Fibroblast of the aortic adventitia (primary cell): ENCODE measurements around the gene PFKM. TPM values are rescaled to one million over a fixed set of nuclear protein-coding genes. Genes with fewer than 3 reads are reported as not detected.

ENCODE experiments used
- DNase-seq: peaks from one replicate; pipeline ENCODE4 v3.0.0-alpha.2; 2010; ENCODE audit warnings: low read depth
- H3K4me3 ChIP-seq: 2 replicates; pipeline ENCODE4 v1.5.1; 2011; ENCODE audit warnings: low read depth, mild to moderate bottlenecking, control low read depth, low read length, moderate library complexity
- total RNA-seq: library from RNA; depleted of rRNA; stranded (reverse); fragments of >200 nt; gene quantifications from 2 replicates; pipeline ENCODE4 v1.2.3, GENCODE V29; 2012; ENCODE audit warnings: low replicate concordance
- TF ChIP-seq, protein P1 (sequence below): IDR thresholded peaks from 2 replicates; pipeline ENCODE4 v1.5.1; 2011; ENCODE audit warnings: mild to moderate bottlenecking, low read length, control low read depth, inconsistent platforms; ENCODE audit not compliant: insufficient read depth

PFKM gene
- total RNA-seq, 1 donor = 50.5 TPM

DNA sequence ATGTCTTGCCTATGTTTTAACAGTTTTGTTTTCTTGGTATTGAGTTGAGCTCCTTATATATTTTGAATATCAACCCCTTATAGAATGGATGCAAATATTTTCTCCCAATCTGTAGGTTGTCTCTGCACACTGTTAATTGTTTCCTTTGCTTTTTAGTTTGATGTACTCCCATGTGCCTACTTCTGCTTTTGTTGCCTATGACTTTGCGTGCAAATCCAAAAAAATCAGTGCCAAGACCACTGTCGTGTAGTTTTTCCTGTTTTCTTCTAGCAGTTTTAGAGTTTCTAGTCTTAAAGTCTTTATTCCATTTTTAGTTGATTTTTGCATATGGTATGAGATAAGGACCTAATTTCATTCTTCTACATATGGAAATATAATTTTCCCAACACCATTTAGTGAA lies 42.1 kb upstream of the PFKM start:
- TF ChIP-seq, protein P1, sequence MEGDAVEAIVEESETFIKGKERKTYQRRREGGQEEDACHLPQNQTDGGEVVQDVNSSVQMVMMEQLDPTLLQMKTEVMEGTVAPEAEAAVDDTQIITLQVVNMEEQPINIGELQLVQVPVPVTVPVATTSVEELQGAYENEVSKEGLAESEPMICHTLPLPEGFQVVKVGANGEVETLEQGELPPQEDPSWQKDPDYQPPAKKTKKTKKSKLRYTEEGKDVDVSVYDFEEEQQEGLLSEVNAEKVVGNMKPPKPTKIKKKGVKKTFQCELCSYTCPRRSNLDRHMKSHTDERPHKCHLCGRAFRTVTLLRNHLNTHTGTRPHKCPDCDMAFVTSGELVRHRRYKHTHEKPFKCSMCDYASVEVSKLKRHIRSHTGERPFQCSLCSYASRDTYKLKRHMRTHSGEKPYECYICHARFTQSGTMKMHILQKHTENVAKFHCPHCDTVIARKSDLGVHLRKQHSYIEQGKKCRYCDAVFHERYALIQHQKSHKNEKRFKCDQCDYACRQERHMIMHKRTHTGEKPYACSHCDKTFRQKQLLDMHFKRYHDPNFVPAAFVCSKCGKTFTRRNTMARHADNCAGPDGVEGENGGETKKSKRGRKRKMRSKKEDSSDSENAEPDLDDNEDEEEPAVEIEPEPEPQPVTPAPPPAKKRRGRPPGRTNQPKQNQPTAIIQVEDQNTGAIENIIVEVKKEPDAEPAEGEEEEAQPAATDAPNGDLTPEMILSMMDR = no peak
- no peak overlapping the region for H3K4me3 ChIP-seq
- no peak for DNase-seq

DNA sequence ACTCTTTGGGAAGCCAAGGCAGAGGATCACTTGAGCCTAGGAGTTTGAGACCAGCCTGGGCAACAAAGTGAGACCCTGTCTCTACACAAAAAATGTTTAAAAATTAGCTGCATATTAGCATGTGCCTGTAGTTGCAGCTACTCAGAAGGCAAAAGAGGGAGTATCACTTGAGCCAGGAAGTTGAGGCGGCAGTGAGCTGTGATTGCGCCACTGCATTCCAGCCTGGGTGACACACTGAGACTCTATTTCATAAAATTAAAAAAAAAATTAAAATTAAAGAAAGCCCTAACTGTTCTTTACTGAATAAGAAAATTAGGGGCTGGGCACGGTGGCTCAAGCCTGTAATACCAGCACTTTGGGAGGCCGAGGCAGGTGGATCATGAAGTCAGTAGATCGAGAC lies 40.3 kb upstream of the PFKM start:
- DNase-seq = peak; percentile 47
- TF ChIP-seq, protein P1 = no peak
- no peak overlapping the region for H3K4me3 ChIP-seq

DNA sequence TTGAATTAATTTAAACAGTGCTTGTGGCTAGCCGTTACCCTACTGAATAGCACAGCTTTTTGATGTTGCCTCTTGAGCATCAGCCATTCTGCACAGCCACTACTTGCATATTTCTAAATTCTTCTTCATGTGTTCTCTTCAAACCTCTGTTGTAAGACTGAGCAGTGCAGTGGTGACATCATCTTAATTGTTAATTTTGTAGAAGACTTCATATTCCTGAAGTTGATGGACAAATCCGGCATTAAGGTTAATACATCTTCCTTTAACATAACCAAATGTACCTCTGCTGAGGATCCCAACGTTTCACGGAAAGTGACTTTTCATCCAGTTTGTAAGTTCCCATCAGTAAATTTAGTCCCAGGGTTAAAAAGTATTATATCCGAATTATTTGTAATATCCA lies 38.9 kb upstream of the PFKM start:
- TF ChIP-seq, protein P1 = no peak
- no peak for DNase-seq
- H3K4me3 ChIP-seq = no peak overlapping the region

DNA sequence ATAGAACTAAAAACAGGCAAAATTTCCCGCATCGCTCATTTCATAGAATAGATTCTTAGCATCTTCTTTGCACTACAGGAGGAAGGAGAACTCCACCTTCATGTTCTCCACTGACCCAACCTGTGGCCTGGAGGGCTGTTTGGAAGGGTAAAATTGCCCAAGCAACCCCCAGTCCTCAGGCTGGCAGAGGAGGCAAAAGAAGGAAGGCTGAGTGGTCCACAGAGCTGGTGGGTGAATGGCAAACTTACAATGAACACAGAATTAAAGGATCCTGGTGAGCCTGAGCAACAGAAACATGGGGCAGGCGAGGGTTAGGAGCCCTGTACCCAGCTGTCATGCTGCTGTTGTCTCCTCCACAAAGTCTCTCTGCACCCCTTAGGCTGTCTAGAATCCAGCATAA lies 38.3 kb upstream of the PFKM start:
- DNase-seq = no peak
- TF ChIP-seq, protein P1 = no peak
- no peak overlapping the region for H3K4me3 ChIP-seq

DNA sequence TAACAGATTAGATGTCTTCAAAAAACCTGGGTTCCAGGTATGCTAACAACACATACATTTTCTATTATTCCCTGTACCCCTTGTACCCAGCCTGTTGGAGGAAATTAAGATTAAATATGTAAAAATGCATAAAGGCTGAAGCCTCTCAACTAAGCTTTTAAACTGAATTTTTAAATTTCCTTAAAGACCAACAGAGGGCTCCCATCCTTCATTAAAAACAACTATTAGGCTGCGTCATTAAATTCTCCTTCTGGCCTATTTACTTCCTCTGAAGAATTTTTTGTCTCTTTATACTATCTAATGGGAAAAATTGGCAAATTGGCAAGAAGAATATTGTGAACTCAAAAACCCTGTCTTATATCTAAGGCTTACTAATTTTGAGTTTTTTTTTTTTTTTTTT lies 35.1 kb upstream of the PFKM start:
- TF ChIP-seq, protein P1 = peak; percentile 1
- H3K4me3 ChIP-seq = no peak overlapping the region
- peak; percentile 58 for DNase-seq

DNA sequence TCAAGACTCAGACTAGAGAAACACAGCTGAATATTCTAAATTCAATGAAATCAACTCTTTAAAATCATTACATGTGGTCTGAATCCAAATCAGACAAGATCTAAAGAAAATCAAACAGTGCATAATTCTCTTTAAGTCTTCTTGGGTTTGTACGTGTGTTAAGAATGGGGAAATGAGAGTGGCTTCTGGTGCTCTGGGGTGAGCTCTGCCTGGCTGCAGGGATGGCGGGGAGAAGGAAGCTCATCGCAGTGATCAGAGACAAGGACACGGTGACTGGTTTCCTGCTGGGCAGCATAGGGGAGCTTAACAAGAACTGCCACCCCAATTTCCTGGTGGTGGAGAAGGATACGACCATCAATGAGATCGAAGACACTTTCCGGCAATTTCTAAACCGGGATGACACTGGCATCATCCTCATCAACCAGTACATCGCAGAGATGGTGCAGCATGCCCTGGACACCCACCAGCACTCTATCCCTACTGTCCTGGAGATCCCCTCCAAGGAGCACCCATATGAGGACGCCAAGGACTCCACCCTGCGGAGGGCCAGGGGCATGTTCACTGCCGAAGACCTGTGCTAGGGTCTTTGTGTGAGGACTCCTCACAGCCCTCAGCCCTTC lies 34.2 kb upstream of the PFKM start:
- no peak overlapping the region for H3K4me3 ChIP-seq
- DNase-seq = no peak
- TF ChIP-seq, protein P1 = no peak

DNA sequence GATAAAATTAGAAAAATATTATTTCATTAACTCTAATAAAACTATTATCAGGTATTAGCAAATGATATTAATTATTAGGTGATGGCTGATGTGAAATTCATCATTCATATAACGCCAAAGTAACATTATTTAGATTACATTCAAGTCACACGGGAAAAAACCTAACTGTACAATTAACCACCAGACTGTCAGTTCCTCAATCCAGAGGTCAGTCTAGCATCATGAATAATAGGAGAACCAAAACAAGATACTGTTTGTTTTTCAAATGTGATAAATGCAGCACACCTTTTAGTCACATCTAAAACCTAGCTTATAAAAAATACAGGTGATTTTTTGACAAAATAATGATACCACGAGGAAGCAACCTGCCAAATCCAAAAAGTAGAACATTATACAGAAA lies 32.8 kb upstream of the PFKM start:
- no peak overlapping the region for H3K4me3 ChIP-seq
- TF ChIP-seq, protein P1 = no peak
- no peak for DNase-seq
